GM12892 (cell line): Measurements from ENCODE around the gene TPPP2.

Source experiments
- POLR2A ChIP-seq: IDR thresholded peaks from 2 replicates; pipeline ENCODE4 v1.6.1; 2011; ENCODE audit warnings: low read depth, low read length, control low read depth
- POLR2AphosphoS5 ChIP-seq: IDR thresholded peaks from 2 replicates; pipeline ENCODE4 v1.6.1; 2011; ENCODE audit warnings: low read depth, low read length, control low read depth
- TAF1 ChIP-seq: IDR thresholded peaks from 2 replicates; pipeline ENCODE4 v1.6.1; 2011; ENCODE audit warnings: low read depth, mild to moderate bottlenecking, control low read depth, low read length, borderline replicate concordance

- TF ChIP-seq POLR2AphosphoS5 = no peak
- TF ChIP-seq POLR2A = no peak
- no peak for TF ChIP-seq TAF1
These were observed 40.6 kb upstream of the TPPP2 start for GRCh38 chr14:20989471-20989786.
